CD4-positive, alpha-beta T cell (primary cell): ENCODE measurements around the gene CYP27A1. TPM values are rescaled to one million over a fixed set of nuclear protein-coding genes. Genes with fewer than 3 reads are reported as not detected.

ENCODE experiments used
- ATAC-seq: fragments of 200-7000 bp; cut with Tn5 transposase; one replicate; pipeline ENCODE4 v1.10.0; 2022; ENCODE audit warnings: mild to moderate bottlenecking; ENCODE audit not compliant: poor library complexity
- CTCF ChIA-PET: fragments of 350-600 bp; sonication (Branson Sonifier 250); formaldehyde crosslinking; loops from one replicate; lab custom pipeline; 2021; ENCODE audit warnings: antibody characterized with exemption, inconsistent platforms; lab: Charles Lee
- POLR2A ChIA-PET: fragments of 350-600 bp; sonication (Branson Sonifier 250); formaldehyde crosslinking; loops from one replicate; lab custom pipeline; 2021; ENCODE audit warnings: antibody characterized with exemption, inconsistent platforms; lab: Charles Lee
- DNase-seq, 14 experiments: peaks; one replicate each; pipeline ENCODE4 v3.0.0-alpha.2; 2013 to 2020; ENCODE audit warnings: mixed read lengths in 2 of 14
- H3K27ac ChIP-seq, 2 donors: one replicate each; pipeline versions ENCODE4 v1.5.1 to v1.7.0; 2013; ENCODE audit warnings: low read length in 2 of 2, low read depth in 1 of 2, mild to moderate bottlenecking in 1 of 2
- H3K27me3 ChIP-seq, 2 experiments: 1 replicate in 1 of 2; 2 replicates in 1 of 2; pipeline versions ENCODE4 v1.6.1 to v1.7.0; 2013; ENCODE audit warnings: low read length in 2 of 2, control low read depth in 1 of 2, mild to moderate bottlenecking in 1 of 2, moderate library complexity in 1 of 2; ENCODE audit not compliant: insufficient read depth in 2 of 2, control insufficient read depth in 1 of 2
- H3K36me3 ChIP-seq: one replicate; pipeline ENCODE4 v1.6.1; 2013; ENCODE audit warnings: low read length, control low read depth; ENCODE audit not compliant: insufficient read depth
- H3K4me1 ChIP-seq: one replicate; pipeline ENCODE4 v1.6.1; 2013; ENCODE audit warnings: low read length, control low read depth; ENCODE audit not compliant: insufficient read depth
- H3K4me3 ChIP-seq: one replicate; pipeline ENCODE4 v1.5.1; 2013; ENCODE audit warnings: mild to moderate bottlenecking, low read length, moderate library complexity
- H3K9me3 ChIP-seq, 2 experiments: 1 replicate in 1 of 2; 2 replicates in 1 of 2; pipeline versions ENCODE4 v1.6.1 to v1.7.0; 2013; ENCODE audit warnings: low read length in 2 of 2, mild to moderate bottlenecking in 2 of 2, control low read depth in 1 of 2, moderate library complexity in 1 of 2; ENCODE audit not compliant: control insufficient read depth in 1 of 2, insufficient read depth in 1 of 2
- H3K27ac Mint-ChIP-seq: one replicate; pipeline ENCODE4 v1.8.0; 2020; ENCODE audit warnings: mixed read lengths
- H3K27me3 Mint-ChIP-seq: one replicate; pipeline ENCODE4 v1.8.0; 2021; ENCODE audit warnings: mixed read lengths
- H3K36me3 Mint-ChIP-seq: one replicate; pipeline ENCODE4 v1.8.0; 2021; ENCODE audit warnings: low read depth, mixed read lengths
- H3K4me1 Mint-ChIP-seq: one replicate; pipeline ENCODE4 v1.8.0; 2021; ENCODE audit warnings: low read depth, mixed read lengths
- H3K4me3 Mint-ChIP-seq: one replicate; pipeline ENCODE4 v1.8.0; 2020; ENCODE audit warnings: mild to moderate bottlenecking, mixed read lengths
- H3K9me3 Mint-ChIP-seq: one replicate; pipeline ENCODE4 v1.8.0; 2020; ENCODE audit warnings: mixed read lengths
- CTCF ChIP-seq: fragments of 200-600 bp; IDR thresholded peaks from one replicate; pipeline ENCODE4 v1.8.0; 2022; ENCODE audit warnings: antibody characterized with exemption, mild to moderate bottlenecking
- intact Hi-C, 2 experiments: fragments of 100-400 bp; cut with DNase I in 1 of 2; cut with micrococcal nuclease in 1 of 2; formaldehyde crosslinking; loops; one replicate each; pipeline versions ENCODE4 v1.15.1 to v1.9.0; 2023 to 2025; cut with DNase I, micrococcal nuclease
- total RNA-seq, 174 experiments: library from RNA in 2 of 174; stranded (reverse) in 2 of 174; gene quantifications; one replicate each; pipeline ENCODE4 v1.2.3 and lab custom pipeline; 2021 to 2026

The CYP27A1 gene
- total RNA-seq, 2 experiments from 2014 or later: 0.28 TPM; not detected in 1

- H3K27me3 ChIP-seq: peaks cover 9 to 23% of the 10 kb centered on the region in 2 experiments
- no peak overlapping the region for H3K27ac ChIP-seq
- peaks cover 8% of the 10 kb centered on the region for H3K4me1 ChIP-seq
- H3K9me3 Mint-ChIP-seq: peaks cover 2% of the 10 kb centered on the region
- CTCF ChIA-PET: no interaction called here
- H3K9me3 ChIP-seq: peaks cover 0 to 12% of the 10 kb centered on the region in 2 experiments
- intact Hi-C loops: no loop called here
- H3K4me3 ChIP-seq: no peak overlapping the region
- H3K27me3 Mint-ChIP-seq: peaks cover 54% of the 10 kb centered on the region
- ATAC-seq: no peak
- POLR2A ChIA-PET: no interaction called here
- H3K4me3 Mint-ChIP-seq: no peak overlapping the region
- peaks cover 5% of the 10 kb centered on the region for H3K4me1 Mint-ChIP-seq
- no peaks in the 10 kb centered on the region for H3K36me3 ChIP-seq
- no peak for DNase-seq
- H3K27ac Mint-ChIP-seq: no peak overlapping the region
- H3K36me3 Mint-ChIP-seq: no peaks in the 10 kb centered on the region
- no peak for TF ChIP-seq CTCF
Measured at GRCh38 chr2:218804817-218805216, 22.9 kb downstream of the CYP27A1 start.

GRCh38 chr2:218805627-218806026, 23.7 kb downstream of the CYP27A1 start:
- H3K4me3 Mint-ChIP-seq: no peak overlapping the region
- intact Hi-C loops: no loop called here
- H3K27ac ChIP-seq: no peak overlapping the region

GRCh38 chr2:218806346-218806978, 24.5 kb downstream of the CYP27A1 start:
- no peaks in the 10 kb centered on the region for H3K36me3 Mint-ChIP-seq
- Histone ChIP-seq H3K9me3 (peaks cover 0 to 12% of the 10 kb centered on the region in 2 experiments), H3K4me1 (peaks cover 8% of the 10 kb centered on the region), H3K4me3 (no peak overlapping the region), H3K36me3 (no peaks in the 10 kb centered on the region), H3K27ac (no peak overlapping the region), H3K27me3 (peaks cover 6 to 22% of the 10 kb centered on the region in 2 experiments)
- ATAC-seq (no peak), DNase-seq (peak in 2 of 14 experiments; percentile 27 to 30)
- CTCF ChIA-PET: no interaction called here
- H3K4me3 Mint-ChIP-seq: no peak overlapping the region
- peaks cover 57% of the 10 kb centered on the region for H3K27me3 Mint-ChIP-seq
- H3K27ac Mint-ChIP-seq: no peak overlapping the region
- POLR2A ChIA-PET: no interaction called here
- H3K4me1 Mint-ChIP-seq: peaks cover 5% of the 10 kb centered on the region
- intact Hi-C loops: no loop called here
- peaks cover 2% of the 10 kb centered on the region for H3K9me3 Mint-ChIP-seq
- no peak for TF ChIP-seq CTCF

More at GRCh38 chr2:218805627-218806026, 23.7 kb downstream of the CYP27A1 start:
- peaks cover 0 to 12% of the 10 kb centered on the region in 2 experiments for H3K9me3 ChIP-seq
- ChIA-PET POLR2A (no interaction called here), CTCF (no interaction called here)
- H3K36me3 Mint-ChIP-seq: no peaks in the 10 kb centered on the region
- TF ChIP-seq CTCF: no peak
- H3K4me3 ChIP-seq: no peak overlapping the region
- H3K4me1 Mint-ChIP-seq: peaks cover 5% of the 10 kb centered on the region
- H3K27ac Mint-ChIP-seq: no peak overlapping the region
- no peaks in the 10 kb centered on the region for H3K36me3 ChIP-seq
- DNase-seq: no peak
- peaks cover 52% of the 10 kb centered on the region for H3K27me3 Mint-ChIP-seq
- H3K9me3 Mint-ChIP-seq: peaks cover 2% of the 10 kb centered on the region
- H3K4me1 ChIP-seq: peaks cover 8% of the 10 kb centered on the region
- H3K27me3 ChIP-seq: peaks cover 6 to 18% of the 10 kb centered on the region in 2 experiments
- no peak for ATAC-seq
